SK-N-SH treated with all-trans-retinoic acid at 6 μM for 48 hours (cell line): ENCODE measurements around the gene C1orf185.

Source experiments
- ATAC-seq: fragments of 200-7000 bp; cut with Tn5 transposase; 3 replicates; pipeline ENCODE4 v1.9.1; 2020; ENCODE audit warnings: mild to moderate bottlenecking, moderate library complexity
- ARNTL ChIP-seq: fragments of 450-650 bp; formaldehyde crosslinking; IDR thresholded peaks from 2 replicates; pipeline ENCODE4 v1.5.0; 2020; ENCODE audit warnings: low read depth, mild to moderate bottlenecking, moderate library complexity, borderline replicate concordance
- BACH2 ChIP-seq: fragments of 250-450 bp; sonication (Bioruptor Pico); IDR thresholded peaks from 2 replicates; pipeline ENCODE4 v1.9.0; 2021; ENCODE audit warnings: mild to moderate bottlenecking, borderline replicate concordance
- CSDC2 ChIP-seq: fragments of 250-450 bp; sonication (Bioruptor Pico); IDR thresholded peaks from 2 replicates; pipeline ENCODE4 v1.5.0; 2020; ENCODE audit warnings: mild to moderate bottlenecking, moderate library complexity
- CSRNP3 ChIP-seq: fragments of 250-450 bp; sonication (Bioruptor Pico); IDR thresholded peaks from 2 replicates; pipeline ENCODE4 v1.5.1; 2021; ENCODE audit warnings: mild to moderate bottlenecking, moderate library complexity
- ESRRG ChIP-seq: fragments of 250-450 bp; sonication (Bioruptor Pico); IDR thresholded peaks from 2 replicates; pipeline ENCODE4 v1.6.1; 2021; ENCODE audit warnings: mild to moderate bottlenecking
- ISL1 ChIP-seq: fragments of 250-450 bp; sonication (Bioruptor Pico); IDR thresholded peaks from 2 replicates; pipeline ENCODE4 v2.1.2; 2022; ENCODE audit warnings: mild to moderate bottlenecking, moderate library complexity
- OSR1 ChIP-seq: fragments of 250-450 bp; sonication (Bioruptor Pico); IDR thresholded peaks from 2 replicates; pipeline ENCODE4 v1.8.0; 2022; ENCODE audit warnings: moderate library complexity, mild to moderate bottlenecking, inconsistent platforms
- PATZ1 ChIP-seq: fragments of 250-450 bp; sonication (Bioruptor Pico); IDR thresholded peaks from 2 replicates; pipeline ENCODE4 v1.8.0; 2020; ENCODE audit warnings: mild to moderate bottlenecking, moderate library complexity, borderline replicate concordance
- POU6F1 ChIP-seq: fragments of 250-450 bp; sonication (Bioruptor Pico); IDR thresholded peaks from 2 replicates; pipeline ENCODE4 v1.8.0; 2021; ENCODE audit warnings: low read depth, mild to moderate bottlenecking, moderate library complexity, borderline replicate concordance
- PPARA ChIP-seq: fragments of 250-450 bp; sonication (Bioruptor Pico); IDR thresholded peaks from 2 replicates; pipeline ENCODE4 v1.5.0; 2020; ENCODE audit warnings: mild to moderate bottlenecking, borderline replicate concordance
- RARB ChIP-seq: fragments of 250-450 bp; sonication (Bioruptor Pico); IDR thresholded peaks from 2 replicates; pipeline ENCODE4 v1.8.0; 2021; ENCODE audit warnings: mild to moderate bottlenecking, moderate library complexity
- SNAI2 ChIP-seq: fragments of 250-450 bp; sonication (Bioruptor Pico); IDR thresholded peaks from 2 replicates; pipeline ENCODE4 v1.5.0; 2020; ENCODE audit warnings: mild to moderate bottlenecking, moderate library complexity
- TCF4 ChIP-seq: fragments of 250-450 bp; sonication (Bioruptor Pico); IDR thresholded peaks from 2 replicates; pipeline ENCODE4 v1.8.0; 2021; ENCODE audit warnings: mild to moderate bottlenecking, moderate library complexity, borderline replicate concordance
- TOX ChIP-seq: fragments of 250-450 bp; sonication (Bioruptor Pico); IDR thresholded peaks from 2 replicates; pipeline ENCODE4 v1.8.0; 2021; ENCODE audit warnings: mild to moderate bottlenecking, moderate library complexity, borderline replicate concordance
- ZFP3 ChIP-seq: fragments of 250-450 bp; sonication (Bioruptor Pico); IDR thresholded peaks from 2 replicates; pipeline ENCODE4 v1.5.0; 2020; ENCODE audit warnings: mild to moderate bottlenecking, moderate library complexity
- ZFP30 ChIP-seq: fragments of 450-650 bp; formaldehyde crosslinking; IDR thresholded peaks from 2 replicates; pipeline ENCODE4 v1.5.0; 2022; ENCODE audit warnings: mild to moderate bottlenecking, moderate library complexity
- ZNF565 ChIP-seq: fragments of 450-650 bp; formaldehyde crosslinking; conservative IDR thresholded peaks from 2 replicates; pipeline ENCODE4 v1.5.0; 2020; ENCODE audit warnings: low read depth, mild to moderate bottlenecking, moderate library complexity
- ZNF70 ChIP-seq: fragments of 450-650 bp; formaldehyde crosslinking; IDR thresholded peaks from 2 replicates; pipeline ENCODE4 v1.5.0; 2020; ENCODE audit warnings: mild to moderate bottlenecking, moderate library complexity
- ZNF8 ChIP-seq: fragments of 450-650 bp; formaldehyde crosslinking; IDR thresholded peaks from 2 replicates; pipeline ENCODE4 v1.5.0; 2020; ENCODE audit warnings: mild to moderate bottlenecking, moderate library complexity
- TF ChIP-seq, protein P1 (sequence below): fragments of 250-450 bp; sonication (Bioruptor Pico); IDR thresholded peaks from 2 replicates; pipeline ENCODE4 v1.5.0; 2020; ENCODE audit warnings: mild to moderate bottlenecking, moderate library complexity

Gene C1orf185

GRCh38 chr1:51168936-51169335, 66.9 kb downstream of the C1orf185 start:
- ATAC-seq, result no peak
- TF ChIP-seq SNAI2 (CRISPR knock-in tag) (no peak), ZFP30 (CRISPR knock-in tag) (no peak), RARB (CRISPR knock-in tag) (no peak), ISL1 (CRISPR knock-in tag) (no peak), POU6F1 (no peak), ESRRG (CRISPR knock-in tag) (no peak), BACH2 (no peak), PPARA (CRISPR knock-in tag) (no peak), PATZ1 (CRISPR knock-in tag) (no peak)

GRCh38 chr1:51170342-51170741, 68.3 kb downstream of the C1orf185 start:
- no peak for ATAC-seq
- TF ChIP-seq ZNF565 (CRISPR knock-in tag) (no peak), POU6F1 (no peak), TOX (CRISPR knock-in tag) (no peak), PATZ1 (CRISPR knock-in tag) (no peak)

- no peak for ATAC-seq
- TF ChIP-seq ZNF565 (CRISPR knock-in tag) (no peak), RARB (CRISPR knock-in tag) (no peak), CSRNP3 (CRISPR knock-in tag) (no peak), PPARA (CRISPR knock-in tag) (no peak), ZFP3 (CRISPR knock-in tag) (no peak), OSR1 (CRISPR knock-in tag) (no peak), ESRRG (CRISPR knock-in tag) (no peak), CSDC2 (CRISPR knock-in tag) (no peak), ZNF8 (CRISPR knock-in tag) (no peak), ZNF70 (no peak), PATZ1 (CRISPR knock-in tag) (no peak), ARNTL (CRISPR knock-in tag) (no peak), TCF4 (no peak), BACH2 (no peak)
- TF ChIP-seq, protein P1, sequence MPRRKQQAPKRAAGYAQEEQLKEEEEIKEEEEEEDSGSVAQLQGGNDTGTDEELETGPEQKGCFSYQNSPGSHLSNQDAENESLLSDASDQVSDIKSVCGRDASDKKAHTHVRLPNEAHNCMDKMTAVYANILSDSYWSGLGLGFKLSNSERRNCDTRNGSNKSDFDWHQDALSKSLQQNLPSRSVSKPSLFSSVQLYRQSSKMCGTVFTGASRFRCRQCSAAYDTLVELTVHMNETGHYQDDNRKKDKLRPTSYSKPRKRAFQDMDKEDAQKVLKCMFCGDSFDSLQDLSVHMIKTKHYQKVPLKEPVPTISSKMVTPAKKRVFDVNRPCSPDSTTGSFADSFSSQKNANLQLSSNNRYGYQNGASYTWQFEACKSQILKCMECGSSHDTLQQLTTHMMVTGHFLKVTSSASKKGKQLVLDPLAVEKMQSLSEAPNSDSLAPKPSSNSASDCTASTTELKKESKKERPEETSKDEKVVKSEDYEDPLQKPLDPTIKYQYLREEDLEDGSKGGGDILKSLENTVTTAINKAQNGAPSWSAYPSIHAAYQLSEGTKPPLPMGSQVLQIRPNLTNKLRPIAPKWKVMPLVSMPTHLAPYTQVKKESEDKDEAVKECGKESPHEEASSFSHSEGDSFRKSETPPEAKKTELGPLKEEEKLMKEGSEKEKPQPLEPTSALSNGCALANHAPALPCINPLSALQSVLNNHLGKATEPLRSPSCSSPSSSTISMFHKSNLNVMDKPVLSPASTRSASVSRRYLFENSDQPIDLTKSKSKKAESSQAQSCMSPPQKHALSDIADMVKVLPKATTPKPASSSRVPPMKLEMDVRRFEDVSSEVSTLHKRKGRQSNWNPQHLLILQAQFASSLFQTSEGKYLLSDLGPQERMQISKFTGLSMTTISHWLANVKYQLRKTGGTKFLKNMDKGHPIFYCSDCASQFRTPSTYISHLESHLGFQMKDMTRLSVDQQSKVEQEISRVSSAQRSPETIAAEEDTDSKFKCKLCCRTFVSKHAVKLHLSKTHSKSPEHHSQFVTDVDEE, result no peak
Observed at GRCh38 chr1:51172811-51173210, 70.8 kb downstream of the C1orf185 start.
